ENCODE measurements around the gene CMTM4. TPM values are rescaled to one million over a fixed set of nuclear protein-coding genes. Genes with fewer than 3 reads are reported as not detected.

CMTM4 gene
- polyA plus RNA-seq, 1 experiment = 28.0 TPM

GRCh38 chr16:66592814-66593213 lies 103.7 kb downstream of the CMTM4 start:
- ChIA-PET CTCF (interaction anchor here (1.4 kb wide), 1 partner anchor 11 kb away, joined by 4 read pairs; no protein-coding TSS in a partner anchor), POLR2A (interaction anchor here (0.6 kb wide), 1 partner anchor 100 kb away, joined by 3 read pairs; no protein-coding TSS in a partner anchor)
- no peak for DNase-seq (ENCODE audit: low read depth)
- Histone ChIP-seq H3K36me3 (ENCODE audit: control insufficient read depth, insufficient read depth, low read length) (no peaks in the 10 kb centered on the region), H3K27me3 (ENCODE audit: control insufficient read depth, insufficient read depth, low read length) (peaks cover 7% of the 10 kb centered on the region), H3K4me3 (ENCODE audit: low read depth, low read length) (no peak overlapping the region)
- TF ChIP-seq CTCF (IDR thresholded peaks at IDR 0.05; ENCODE audit: insufficient read depth, low read depth, low read length) = no peak

- no peak for TF ChIP-seq CTCF (IDR thresholded peaks at IDR 0.05; ENCODE audit: insufficient read depth, low read depth, low read length)
- Histone ChIP-seq H3K4me3 (ENCODE audit: low read depth, low read length) (no peak overlapping the region), H3K27me3 (ENCODE audit: control insufficient read depth, insufficient read depth, low read length) (peaks cover 7% of the 10 kb centered on the region), H3K36me3 (ENCODE audit: control insufficient read depth, insufficient read depth, low read length) (no peaks in the 10 kb centered on the region)
- ChIA-PET POLR2A (no interaction called here), CTCF (no interaction called here)
- DNase-seq (ENCODE audit: low read depth) = no peak
Observed at GRCh38 chr16:66592241-66592640, 104.3 kb downstream of the CMTM4 start.

DNA sequence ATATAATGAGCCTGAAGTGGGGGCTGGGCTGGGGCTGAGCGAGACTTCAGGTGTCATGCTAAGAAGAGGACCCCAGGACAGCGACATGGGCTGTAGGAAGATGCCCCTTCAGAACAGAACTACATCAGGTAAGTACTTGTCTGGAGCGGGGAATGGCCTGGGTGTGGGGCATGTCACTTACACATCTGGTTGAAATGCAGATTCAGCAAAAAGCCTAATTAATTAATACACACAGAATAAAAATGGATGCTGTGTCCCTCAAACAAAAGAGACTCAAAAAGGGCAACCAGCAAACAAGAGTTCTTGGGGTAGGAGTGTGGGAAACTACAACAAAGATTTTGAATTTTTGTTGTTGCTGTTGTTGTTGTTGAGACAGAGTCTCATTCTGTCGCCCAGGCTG lies 105.5 kb downstream of the CMTM4 start:
- H3K27me3 ChIP-seq (ENCODE audit: control insufficient read depth, insufficient read depth, low read length) = peaks cover 7% of the 10 kb centered on the region
- no peak overlapping the region for H3K4me3 ChIP-seq (ENCODE audit: low read depth, low read length)
- H3K36me3 ChIP-seq (ENCODE audit: control insufficient read depth, insufficient read depth, low read length) = no peaks in the 10 kb centered on the region
- TF ChIP-seq CTCF (IDR thresholded peaks at IDR 0.05; ENCODE audit: insufficient read depth, low read depth, low read length) = no peak
- POLR2A ChIA-PET = no interaction called here
- CTCF ChIA-PET = interaction anchor here (0.9 kb wide), 1 partner anchor 13 kb away, joined by 3 read pairs; no protein-coding TSS in a partner anchor
- DNase-seq (ENCODE audit: low read depth) = no peak

- DNase-seq (ENCODE audit: low read depth) = no peak
- CTCF ChIA-PET = interaction anchor here (0.9 to 1.6 kb wide), 2 partner anchors 13 to 236 kb away, joined by 3 read pairs; no protein-coding TSS in a partner anchor
- Histone ChIP-seq H3K27me3 (ENCODE audit: control insufficient read depth, insufficient read depth, low read length) (peaks cover 7% of the 10 kb centered on the region), H3K36me3 (ENCODE audit: control insufficient read depth, insufficient read depth, low read length) (no peaks in the 10 kb centered on the region), H3K4me3 (ENCODE audit: low read depth, low read length) (no peak overlapping the region)
- no peak for TF ChIP-seq CTCF (IDR thresholded peaks at IDR 0.05; ENCODE audit: insufficient read depth, low read depth, low read length)
- POLR2A ChIA-PET = no interaction called here
Observed at GRCh38 chr16:66590322-66590721, 106.2 kb downstream of the CMTM4 start.

- ChIA-PET POLR2A (no interaction called here), CTCF (interaction anchor here (0.6 to 1.8 kb wide), 10 partner anchors 10 to 234 kb away, joined by 3 to 7 read pairs (median 3); partner anchors contain the start of gene CMTM2)
- no peak overlapping the region for H3K4me3 ChIP-seq (ENCODE audit: low read depth, low read length)
- TF ChIP-seq CTCF (IDR thresholded peaks at IDR 0.05; ENCODE audit: insufficient read depth, low read depth, low read length) = peak; percentile 80
- peaks cover 5% of the 10 kb centered on the region for H3K27me3 ChIP-seq (ENCODE audit: control insufficient read depth, insufficient read depth, low read length)
- H3K36me3 ChIP-seq (ENCODE audit: control insufficient read depth, insufficient read depth, low read length) = no peaks in the 10 kb centered on the region
- no peak for DNase-seq (ENCODE audit: low read depth)
Observed at GRCh38 chr16:66588981-66589713, 107.4 kb downstream of the CMTM4 start.
